Measurements from ENCODE around the gene MRPS18B.

Gene MRPS18B

GRCh38 chr6:30601815-30602641 is 15.6 kb upstream of the MRPS18B start:
- FAIRE-seq: no peak

GRCh38 chr6:30603961-30604360 is 13.7 kb upstream of the MRPS18B start:
- FAIRE-seq (no peak), DNase-seq (ENCODE audit: insufficient read length, low spot score) (no peak)

More at GRCh38 chr6:30601815-30602641, 15.6 kb upstream of the MRPS18B start:
- no peak for DNase-seq (ENCODE audit: insufficient read length, low spot score)

- DNase-seq (ENCODE audit: insufficient read length, low spot score) (no peak), FAIRE-seq (no peak)
Observed at GRCh38 chr6:30610065-30610464, 7.6 kb upstream of the MRPS18B start.

GRCh38 chr6:30611150-30611855 is 6.3 kb upstream of the MRPS18B start:
- DNase-seq (ENCODE audit: insufficient read length, low spot score) (no peak), FAIRE-seq (no peak)

GRCh38 chr6:30611856-30612194 is 5.8 kb upstream of the MRPS18B start:
- DNase-seq (ENCODE audit: insufficient read length, low spot score) (no peak), FAIRE-seq (no peak)

GRCh38 chr6:30612213-30612612 is 5.4 kb upstream of the MRPS18B start:
- DNase-seq (ENCODE audit: insufficient read length, low spot score) (no peak), FAIRE-seq (no peak)

- DNase-seq (ENCODE audit: insufficient read length, low spot score): no peak
- no peak for FAIRE-seq
Observed at GRCh38 chr6:30612687-30613248, 4.9 kb upstream of the MRPS18B start.

- FAIRE-seq: no peak
- DNase-seq (ENCODE audit: insufficient read length, low spot score): no peak
Observed at GRCh38 chr6:30613251-30614043, 4.2 kb upstream of the MRPS18B start.

GRCh38 chr6:30614044-30614842 is 3.4 kb upstream of the MRPS18B start:
- FAIRE-seq (no peak), DNase-seq (ENCODE audit: insufficient read length, low spot score) (no peak)

- peak; percentile 84 for DNase-seq (ENCODE audit: insufficient read length, low spot score)
- no peak for FAIRE-seq
Observed at GRCh38 chr6:30614843-30615218, 2.8 kb upstream of the MRPS18B start.

- DNase-seq (ENCODE audit: insufficient read length, low spot score): no peak
- no peak for FAIRE-seq
Observed at GRCh38 chr6:30615219-30615957, 2.3 kb upstream of the MRPS18B start.

- DNase-seq (ENCODE audit: insufficient read length, low spot score): no peak
Observed at GRCh38 chr6:30615958-30616810, 1.5 kb upstream of the MRPS18B start.

GRCh38 chr6:30616811-30617564 is 652 bp upstream of the MRPS18B start, which contains the start of gene PPP1R10:
TSS of gene PPP1R10 (minus strand) at chr6:30617243. CDS start at chr6:30609944, 7,299 bp downstream.
- FAIRE-seq (peak; percentile 95), DNase-seq (ENCODE audit: insufficient read length, low spot score) (peak; percentile 94)

More at GRCh38 chr6:30615958-30616810, 1.5 kb upstream of the MRPS18B start:
- FAIRE-seq: no peak

- DNase-seq (ENCODE audit: insufficient read length, low spot score) (no peak), FAIRE-seq (no peak)
Observed at GRCh38 chr6:30618270-30618797, 694 bp downstream of the MRPS18B start.

GRCh38 chr6:30619561-30619960 is 1.9 kb downstream of the MRPS18B start:
- DNase-seq (ENCODE audit: insufficient read length, low spot score): no peak
- FAIRE-seq: no peak

- no peak for FAIRE-seq
Observed at GRCh38 chr6:30625511-30625910, 7.9 kb downstream of the MRPS18B start.

More at GRCh38 chr6:30625511-30625910, 7.9 kb downstream of the MRPS18B start:
- DNase-seq (ENCODE audit: insufficient read length, low spot score): no peak
